Measurements from ENCODE around the gene RBBP8.

Gene RBBP8

GRCh38 chr18:22999647-23000046, 66.5 kb downstream of the RBBP8 start:
- DNase-seq, result no peak

GRCh38 chr18:23003289-23003688, 70.2 kb downstream of the RBBP8 start:
- no peak for DNase-seq

DNA sequence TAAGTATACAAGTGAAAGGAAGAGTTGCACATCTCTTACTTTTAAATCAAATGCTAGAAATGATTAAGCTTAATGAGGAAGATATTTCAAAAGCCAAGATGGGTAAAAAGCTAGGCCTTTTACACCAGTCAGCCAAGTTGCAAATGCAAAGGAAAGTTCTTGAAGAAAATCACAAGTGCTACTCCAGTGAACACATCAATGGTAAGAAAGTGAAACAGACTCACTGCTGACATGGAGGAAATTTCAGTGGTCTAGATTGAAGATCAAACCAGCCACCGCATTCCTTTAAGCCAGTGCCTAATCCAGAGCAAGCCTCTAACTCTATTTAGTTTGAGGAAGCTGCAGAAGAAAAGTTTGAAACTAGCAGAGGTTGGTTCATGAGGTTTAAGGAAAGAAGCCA, 79.1 kb downstream of the RBBP8 start:
- DNase-seq, result no peak

DNA sequence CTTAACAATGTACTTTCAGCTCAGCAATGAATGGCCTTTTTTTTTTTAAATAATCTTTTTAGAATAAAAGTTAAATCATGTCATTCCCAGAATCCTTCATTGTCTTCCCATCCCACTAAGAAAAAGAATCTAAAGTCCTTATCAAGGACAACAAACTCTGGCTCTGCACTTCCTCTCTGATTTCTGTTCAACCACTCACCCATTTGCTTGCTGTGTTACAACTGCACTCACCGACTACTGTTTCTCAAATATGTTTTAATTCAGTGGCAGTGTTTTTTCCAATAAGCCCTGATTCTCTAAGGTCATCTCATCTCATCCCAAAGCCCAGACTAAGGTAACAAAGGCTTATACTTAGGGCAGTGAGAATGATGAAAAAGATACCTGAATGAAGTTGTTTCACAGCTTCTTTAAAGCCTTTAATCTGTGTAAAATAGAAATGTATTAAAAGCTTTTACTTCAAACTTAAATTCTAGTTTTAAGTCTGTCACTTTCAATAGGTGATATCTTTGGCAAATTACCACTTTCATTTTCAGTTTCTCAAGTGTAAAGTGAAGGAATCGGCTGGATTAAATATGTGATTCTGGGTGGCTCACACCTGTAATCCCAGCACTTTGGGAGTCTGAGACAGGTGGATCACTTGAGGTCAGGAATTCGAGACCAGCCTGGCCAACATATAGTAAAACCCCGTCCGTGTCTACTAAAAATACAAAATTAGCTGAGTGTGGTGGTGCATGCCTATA, 87.6 kb downstream of the RBBP8 start:
- DNase-seq, result no peak

DNA sequence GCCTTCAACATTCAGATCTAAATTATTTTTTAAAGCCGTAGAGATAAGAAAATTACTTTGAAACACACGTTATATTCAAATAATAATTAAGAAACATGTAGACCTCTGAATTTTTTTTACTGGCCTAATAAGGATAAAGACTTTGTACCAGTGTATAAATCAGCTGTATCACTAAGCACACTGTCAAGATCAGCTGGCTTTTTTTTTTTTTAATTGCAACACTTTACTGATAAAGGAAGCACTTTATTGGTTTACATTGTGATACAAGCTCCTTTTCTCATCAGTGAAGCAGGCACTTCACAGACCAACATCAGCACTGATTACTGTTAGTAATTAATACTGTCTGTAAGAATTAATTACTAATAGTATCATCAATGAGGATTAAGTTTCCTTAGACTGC, 88.5 kb downstream of the RBBP8 start:
- DNase-seq, result no peak

DNA sequence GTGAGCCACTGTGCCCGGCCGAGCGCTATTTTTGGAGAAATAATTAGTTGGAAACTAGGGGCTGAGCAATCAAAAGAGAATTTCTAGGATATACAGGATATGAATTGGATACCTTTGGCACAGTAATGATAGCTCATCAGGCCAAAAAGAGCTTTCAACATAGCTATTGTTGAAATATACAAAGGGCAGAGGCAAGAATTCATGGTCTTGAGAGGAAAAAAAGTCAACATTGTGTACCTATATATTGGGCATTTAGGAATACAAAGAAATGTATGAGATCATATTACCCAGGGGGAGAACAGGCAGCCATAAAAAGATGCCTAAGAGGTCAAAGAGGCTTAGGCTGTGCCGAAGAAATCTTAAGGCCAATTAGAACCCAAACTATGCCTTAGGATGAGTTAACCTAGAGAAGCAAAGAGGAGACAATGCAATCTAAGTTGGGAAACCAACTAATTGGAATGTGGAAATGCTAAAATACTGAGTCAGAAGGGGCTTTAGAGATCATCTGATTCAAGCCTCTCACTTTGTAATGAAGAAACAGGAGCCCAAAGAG, 99.0 kb downstream of the RBBP8 start:
- no peak for DNase-seq

GRCh38 chr18:23033056-23033455, 99.9 kb downstream of the RBBP8 start:
- DNase-seq, result no peak

- no peak for DNase-seq
Observed at GRCh38 chr18:23036660-23037201, 103.6 kb downstream of the RBBP8 start.

DNA sequence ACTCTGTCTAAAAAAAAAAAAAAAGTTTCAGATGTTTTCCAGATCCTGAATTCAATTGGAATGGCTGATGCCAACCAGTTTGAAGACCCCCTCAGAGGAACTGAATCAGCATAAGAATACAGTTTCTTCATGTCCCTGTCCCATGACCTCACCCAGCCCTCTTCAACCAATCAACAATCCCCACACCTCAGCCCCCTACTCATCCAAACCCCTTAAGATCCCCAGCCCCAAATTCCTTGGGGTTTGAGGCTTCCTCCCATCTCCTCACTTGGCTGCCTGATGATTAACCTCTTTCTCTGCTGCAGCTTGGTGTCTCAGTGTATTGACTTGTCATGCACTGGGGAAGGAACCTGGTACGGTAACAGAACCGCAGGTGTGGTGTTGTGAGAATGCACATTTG, 104.5 kb downstream of the RBBP8 start:
- DNase-seq, result no peak

- DNase-seq, result no peak
Observed at GRCh38 chr18:23038712-23039111, 105.6 kb downstream of the RBBP8 start.

DNA sequence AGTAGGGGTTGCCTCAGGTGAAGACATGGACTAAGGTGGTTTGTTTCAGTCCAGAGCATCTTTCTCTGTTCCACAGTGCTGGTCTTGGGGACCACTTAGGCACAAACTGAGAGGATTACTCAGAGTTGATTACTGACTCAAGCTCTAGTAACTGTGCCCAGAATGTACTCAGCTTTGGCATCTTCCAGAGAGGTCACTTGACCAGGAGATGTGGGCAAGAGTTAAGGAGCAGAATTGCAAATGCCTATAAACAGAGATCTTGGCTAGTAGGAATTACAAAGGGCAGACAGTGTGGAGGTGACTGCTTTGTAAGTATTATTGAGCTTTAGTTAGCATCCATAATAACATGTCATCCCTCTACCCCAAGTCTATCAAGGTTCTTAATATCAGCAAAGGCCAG, 109.0 kb downstream of the RBBP8 start:
- DNase-seq, result no peak

DNA sequence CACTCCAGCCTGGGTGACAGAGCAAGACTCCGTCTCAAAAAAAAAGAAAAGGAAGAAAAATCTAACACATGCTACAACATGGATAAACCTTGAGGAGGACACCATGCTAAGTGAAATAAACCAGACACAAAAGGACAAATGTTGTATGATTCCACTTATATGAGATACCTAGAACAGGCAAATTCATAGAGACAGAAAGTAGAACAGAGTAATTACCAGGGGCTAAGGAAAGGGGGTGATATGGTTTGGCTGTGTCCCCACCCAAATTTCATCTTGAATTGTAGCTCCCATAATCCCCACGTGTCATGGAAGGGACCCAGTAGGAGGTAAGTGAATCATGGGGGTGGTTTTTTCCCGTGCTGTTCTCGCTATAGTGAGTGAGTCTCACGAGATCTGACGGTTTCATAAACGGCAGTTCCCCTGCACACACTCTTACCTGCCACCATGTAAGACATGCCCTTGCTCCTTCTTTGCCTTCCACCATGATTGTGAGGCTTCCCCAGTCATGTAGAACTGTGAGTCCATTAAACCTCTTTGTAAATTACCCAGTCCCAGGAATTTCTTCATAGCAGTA, 110.8 kb downstream of the RBBP8 start:
- DNase-seq, result no peak

GRCh38 chr18:23049698-23050373, 116.7 kb downstream of the RBBP8 start:
- DNase-seq, result no peak

DNA sequence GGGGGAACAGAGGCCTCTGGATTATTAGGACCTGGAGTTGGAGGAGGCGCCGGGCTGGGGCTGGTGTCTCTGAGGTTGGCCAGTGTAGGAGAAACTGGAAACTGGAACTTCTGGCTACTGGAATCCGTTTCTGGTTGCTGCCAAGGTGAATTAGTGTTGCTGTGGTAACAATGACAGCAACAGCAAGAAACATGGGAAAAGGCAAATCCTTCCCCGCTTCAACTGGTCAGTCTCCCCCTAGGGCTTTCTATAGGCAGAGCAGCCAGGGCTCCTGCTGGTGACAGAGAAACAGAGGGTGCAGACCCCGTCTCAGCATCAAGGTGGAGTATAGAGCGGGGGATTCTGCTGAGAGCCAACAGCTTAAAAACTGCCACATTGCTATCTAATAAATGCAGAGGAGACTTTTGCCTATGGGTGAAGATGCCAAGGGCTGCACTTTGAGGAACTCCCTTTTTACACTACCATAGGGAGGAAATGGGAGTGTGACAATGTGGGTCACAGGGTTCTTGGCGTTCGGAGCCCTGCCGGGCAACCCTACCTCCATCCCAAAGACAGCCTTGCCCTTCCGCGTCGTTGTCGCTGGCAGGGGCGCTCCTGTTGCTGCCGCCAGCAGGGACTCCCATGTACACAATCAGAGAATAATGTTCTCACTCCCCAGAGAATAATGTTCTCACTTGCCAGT, 120.8 kb downstream of the RBBP8 start:
- no peak for DNase-seq

DNA sequence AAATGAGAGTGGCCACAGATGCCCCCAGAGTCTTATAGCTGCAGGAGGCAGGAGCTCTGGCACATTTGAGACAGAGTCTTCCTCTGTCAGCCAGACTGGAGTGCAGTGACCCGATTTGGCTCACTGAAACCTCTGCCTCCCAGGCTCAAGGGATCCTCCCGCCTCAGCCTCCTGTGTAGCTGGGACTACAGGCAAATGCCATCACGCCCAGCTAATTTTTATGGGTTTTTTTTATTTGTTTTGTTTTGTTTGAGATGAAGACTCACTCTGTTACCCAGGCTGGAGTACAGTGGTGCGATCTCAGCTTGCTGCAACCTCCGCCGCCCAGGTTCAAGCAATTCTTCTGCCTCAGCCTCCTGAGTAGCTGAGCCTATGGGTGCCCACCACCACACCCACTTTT, 121.4 kb downstream of the RBBP8 start:
- DNase-seq, result no peak

DNA sequence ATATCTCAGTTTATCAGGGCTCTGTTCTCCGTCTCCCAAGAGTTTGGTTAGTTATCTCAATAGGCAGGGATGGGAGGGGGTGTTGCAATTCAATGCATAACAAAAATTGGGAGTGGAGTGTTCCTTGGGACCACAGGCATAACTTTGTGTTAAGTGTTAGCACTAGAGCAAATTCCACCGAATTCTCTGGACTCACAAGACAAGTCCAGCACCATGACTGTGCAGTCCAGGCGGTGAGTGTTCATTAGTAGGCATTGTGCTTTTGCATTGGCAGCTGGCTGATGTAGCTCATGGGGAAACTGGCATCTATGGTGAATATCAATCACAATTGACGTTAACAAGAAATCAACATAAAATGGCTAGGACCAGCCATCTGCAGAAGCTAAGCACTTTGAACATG, 123.2 kb downstream of the RBBP8 start:
- no peak for DNase-seq

DNA sequence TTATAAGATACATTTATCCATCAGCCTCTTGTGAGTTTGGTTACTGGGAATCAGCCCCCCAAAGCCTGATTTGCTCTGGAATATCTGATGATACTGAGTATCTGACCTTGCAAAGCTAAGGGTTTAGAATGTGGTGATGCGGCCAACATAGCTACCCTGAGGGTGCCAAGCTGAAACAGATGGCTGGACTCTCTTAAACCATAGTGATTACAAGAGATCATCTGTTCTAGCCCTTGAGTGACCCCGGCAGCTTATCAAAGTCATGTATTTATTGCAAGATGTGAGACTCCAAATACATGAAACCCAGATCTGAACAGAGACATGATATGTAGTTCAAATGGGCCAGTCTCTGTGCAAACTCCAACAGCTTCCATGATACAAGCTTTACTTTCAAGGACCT, 124.0 kb downstream of the RBBP8 start:
- DNase-seq, result no peak

DNA sequence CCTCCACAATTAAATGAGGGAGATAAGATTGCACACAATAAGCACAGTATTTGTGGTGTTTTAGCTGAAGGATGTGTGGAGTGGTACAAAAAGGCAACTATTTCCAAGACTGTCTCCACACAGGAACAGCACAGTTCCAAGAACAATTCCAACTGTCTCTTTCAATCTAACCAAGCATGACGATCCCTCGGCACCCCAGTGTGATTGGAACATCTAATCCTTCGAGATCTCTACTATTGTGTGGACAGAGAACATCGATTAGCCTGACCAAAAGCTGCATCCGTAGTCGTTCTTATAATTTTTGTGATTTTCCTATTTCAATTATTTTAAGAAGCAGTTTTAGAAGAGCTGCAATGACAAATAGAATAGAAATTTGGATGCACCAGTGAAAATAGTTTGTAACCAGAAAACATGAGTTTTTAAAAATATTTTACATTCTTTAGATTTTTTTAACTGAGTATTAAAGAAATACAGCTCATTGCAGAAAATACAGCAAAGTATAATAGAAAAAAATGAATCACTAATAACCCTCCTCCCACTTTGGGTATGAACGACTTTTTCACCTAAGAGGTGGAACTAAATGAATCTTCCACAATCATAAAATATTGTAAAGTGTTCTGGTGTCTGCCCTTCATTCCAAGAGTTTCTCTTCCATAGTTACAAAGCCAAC, 125.8 kb downstream of the RBBP8 start:
- no peak for DNase-seq

- DNase-seq, result no peak
Observed at GRCh38 chr18:23059541-23060465, 126.7 kb downstream of the RBBP8 start.

- DNase-seq, result no peak
Observed at GRCh38 chr18:23062011-23062410, 128.9 kb downstream of the RBBP8 start.

GRCh38 chr18:23063502-23063901, 130.4 kb downstream of the RBBP8 start:
- DNase-seq, result no peak
